DND-41 (cell line): ENCODE measurements around the gene KCNC4.

Experiments used
- ATAC-seq: fragments of 200-7000 bp; cut with Tn5 transposase; 3 replicates; pipeline ENCODE4 v1.9.1; 2021; ENCODE audit warnings: low read depth; ENCODE audit not compliant: insufficient read depth
- DNase-seq: peaks from one replicate; pipeline ENCODE4 v3.0.0-alpha.2; 2020
- H2AFZ ChIP-seq: 2 replicates; pipeline ENCODE4 v1.6.0; 2012; ENCODE audit warnings: low read depth, low read length
- H3K27ac ChIP-seq: 2 replicates; pipeline ENCODE4 v1.5.1; 2012; ENCODE audit warnings: low read length, inconsistent platforms
- H3K27me3 ChIP-seq: fragments of 200-600 bp; sonication (generic); 2 replicates; pipeline ENCODE4 v1.6.0; 2012; ENCODE audit warnings: low read length, mild to moderate bottlenecking, inconsistent platforms; ENCODE audit not compliant: insufficient read depth, poor library complexity
- H3K36me3 ChIP-seq: 2 replicates; pipeline ENCODE4 v1.5.1; 2012; ENCODE audit warnings: low read length, inconsistent platforms; ENCODE audit not compliant: insufficient read depth
- H3K4me1 ChIP-seq: 2 replicates; pipeline ENCODE4 v1.5.1; 2012; ENCODE audit warnings: mild to moderate bottlenecking, low read length; ENCODE audit not compliant: insufficient read depth
- H3K4me2 ChIP-seq: 2 replicates; pipeline ENCODE4 v1.6.0; 2012; ENCODE audit warnings: mild to moderate bottlenecking, moderate library complexity, low read length, inconsistent platforms; ENCODE audit not compliant: insufficient read depth
- H3K4me3 ChIP-seq, 2 experiments: fragments of 200-600 bp in 1 of 2; shearing (Covaris generic) in 1 of 2; 2 replicates each; pipeline ENCODE4 v1.5.1; 2012 to 2016; ENCODE audit warnings: inconsistent platforms in 2 of 2, low read length in 2 of 2, mild to moderate bottlenecking in 2 of 2, low read depth in 1 of 2, moderate library complexity in 1 of 2
- H3K79me2 ChIP-seq: 2 replicates; pipeline ENCODE4 v1.6.0; 2012; ENCODE audit warnings: low read length, inconsistent platforms; ENCODE audit not compliant: insufficient read depth
- H3K9ac ChIP-seq: 2 replicates; pipeline ENCODE4 v1.6.0; 2012; ENCODE audit warnings: low read depth, mild to moderate bottlenecking, inconsistent platforms, low read length, moderate library complexity
- H3K9me3 ChIP-seq: 2 replicates; pipeline ENCODE4 v1.5.1; 2012; ENCODE audit warnings: low read length, moderate library complexity, mild to moderate bottlenecking, inconsistent platforms; ENCODE audit not compliant: insufficient read depth, severe bottlenecking
- H4K20me1 ChIP-seq: 2 replicates; pipeline ENCODE4 v1.6.0; 2012; ENCODE audit warnings: low read length; ENCODE audit not compliant: insufficient read depth
- EZH2 ChIP-seq: IDR thresholded peaks from 3 replicates; pipeline ENCODE4 v1.6.1; 2012; ENCODE audit warnings: borderline replicate concordance, low read depth, mild to moderate bottlenecking, moderate library complexity, low read length, inconsistent platforms; ENCODE audit not compliant: severe bottlenecking
- TF ChIP-seq, protein P1 (sequence below): IDR thresholded peaks from 2 replicates; pipeline ENCODE4 v1.5.1; 2012; ENCODE audit warnings: borderline replicate concordance, low read length, moderate library complexity, mild to moderate bottlenecking; ENCODE audit not compliant: poor library complexity, severe bottlenecking; ENCODE audit errors: extremely low read depth

The KCNC4 gene

DNA sequence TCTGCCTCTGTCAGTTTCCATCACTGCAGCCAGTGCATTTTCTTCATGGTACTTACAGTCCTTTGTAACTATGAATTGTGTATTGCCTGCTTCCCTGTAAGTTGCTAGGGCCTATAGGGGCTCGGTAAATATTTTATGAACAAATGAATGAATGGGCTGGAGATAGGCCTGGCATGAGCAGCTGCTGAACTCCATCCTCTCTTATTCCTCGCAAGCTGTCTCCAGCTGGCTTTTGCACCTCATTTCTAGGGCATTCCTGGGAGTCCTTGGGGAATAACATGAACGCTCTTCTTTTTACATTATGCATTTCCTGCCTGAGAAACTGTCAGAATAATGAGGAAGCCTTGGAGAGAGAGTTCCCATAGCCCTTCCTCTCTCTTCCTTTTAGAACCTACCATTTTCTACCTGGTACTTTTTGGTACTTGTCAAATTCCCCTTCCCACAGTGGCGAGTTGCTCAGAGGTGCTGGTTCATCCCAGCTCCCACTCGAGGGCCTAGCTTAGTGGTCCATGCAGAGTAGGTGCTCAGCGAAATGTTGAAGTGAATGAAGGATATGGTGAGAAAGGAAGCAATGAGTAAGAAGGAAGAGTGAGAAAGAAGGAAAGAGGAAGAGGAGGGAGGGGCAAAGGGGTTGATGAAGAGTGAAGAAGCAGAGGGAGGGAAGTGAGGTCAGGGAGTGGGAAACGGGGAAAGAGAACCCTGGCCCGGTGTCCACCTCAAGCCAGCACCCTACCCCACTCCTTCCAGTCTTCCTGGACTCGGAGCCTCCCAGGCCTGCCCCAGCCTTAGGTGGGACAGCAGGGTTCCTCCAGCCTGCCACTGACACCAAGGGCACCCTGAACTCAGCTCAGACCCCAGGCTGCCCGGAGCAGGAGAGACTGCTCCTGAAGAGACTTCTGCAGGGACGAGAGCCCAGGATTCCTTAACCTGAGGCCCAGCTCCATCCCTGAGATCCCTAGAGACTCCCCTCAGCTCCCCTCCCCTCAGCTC lies 29.6 kb downstream of the KCNC4 start:
- DNase-seq = no peak

GRCh38 chr1:110240476-110241210 lies 30.5 kb downstream of the KCNC4 start:
- ATAC-seq = peak; percentile 51
- TF ChIP-seq EZH2 = no peak
- TF ChIP-seq, protein P1, sequence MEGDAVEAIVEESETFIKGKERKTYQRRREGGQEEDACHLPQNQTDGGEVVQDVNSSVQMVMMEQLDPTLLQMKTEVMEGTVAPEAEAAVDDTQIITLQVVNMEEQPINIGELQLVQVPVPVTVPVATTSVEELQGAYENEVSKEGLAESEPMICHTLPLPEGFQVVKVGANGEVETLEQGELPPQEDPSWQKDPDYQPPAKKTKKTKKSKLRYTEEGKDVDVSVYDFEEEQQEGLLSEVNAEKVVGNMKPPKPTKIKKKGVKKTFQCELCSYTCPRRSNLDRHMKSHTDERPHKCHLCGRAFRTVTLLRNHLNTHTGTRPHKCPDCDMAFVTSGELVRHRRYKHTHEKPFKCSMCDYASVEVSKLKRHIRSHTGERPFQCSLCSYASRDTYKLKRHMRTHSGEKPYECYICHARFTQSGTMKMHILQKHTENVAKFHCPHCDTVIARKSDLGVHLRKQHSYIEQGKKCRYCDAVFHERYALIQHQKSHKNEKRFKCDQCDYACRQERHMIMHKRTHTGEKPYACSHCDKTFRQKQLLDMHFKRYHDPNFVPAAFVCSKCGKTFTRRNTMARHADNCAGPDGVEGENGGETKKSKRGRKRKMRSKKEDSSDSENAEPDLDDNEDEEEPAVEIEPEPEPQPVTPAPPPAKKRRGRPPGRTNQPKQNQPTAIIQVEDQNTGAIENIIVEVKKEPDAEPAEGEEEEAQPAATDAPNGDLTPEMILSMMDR = no peak

More for the DNA sequence above, 29.6 kb downstream of the KCNC4 start:
- Histone ChIP-seq H3K9me3 (no peaks in the 10 kb centered on the region), H3K27ac (no peak overlapping the region; the same call in 1 of the 2 replicates), H3K79me2 (no peaks in the 10 kb centered on the region), H3K9ac (no peak overlapping the region), H3K4me1 (no peaks in the 10 kb centered on the region), H2AFZ (no peak overlapping the region), H3K27me3 (no peaks in the 10 kb centered on the region), H4K20me1 (peaks cover 3% of the 10 kb centered on the region), H3K36me3 (peaks cover 17% of the 10 kb centered on the region), H3K4me2 (no peak overlapping the region), H3K4me3 (no peak overlapping the region)
- 0 out of 3 replicates have a peak, but pooled peaks have one; percentile 27 for ATAC-seq
- TF ChIP-seq, protein P1 = no peak
- no peak for TF ChIP-seq EZH2

GRCh38 chr1:110241516-110241915 lies 31.4 kb downstream of the KCNC4 start:
- H3K9me3 ChIP-seq = no peaks in the 10 kb centered on the region
- no peak overlapping the region for H3K4me3 ChIP-seq
- H3K4me2 ChIP-seq = no peak overlapping the region
- no peaks in the 10 kb centered on the region for H3K27me3 ChIP-seq
- no peak for TF ChIP-seq EZH2
- TF ChIP-seq, protein P1 = no peak
- no peaks in the 10 kb centered on the region for H3K4me1 ChIP-seq
- H4K20me1 ChIP-seq = peaks cover 3% of the 10 kb centered on the region
- H3K79me2 ChIP-seq = no peaks in the 10 kb centered on the region
- DNase-seq (no peak), ATAC-seq (no peak)
- H3K36me3 ChIP-seq = peaks cover 2% of the 10 kb centered on the region; the same call in 1 of the 2 replicates
- H3K27ac ChIP-seq = no peak overlapping the region
- no peak overlapping the region for H3K9ac ChIP-seq
- H2AFZ ChIP-seq = no peak overlapping the region

More at GRCh38 chr1:110240476-110241210, 30.5 kb downstream of the KCNC4 start:
- Histone ChIP-seq H3K79me2 (no peaks in the 10 kb centered on the region), H2AFZ (no peak overlapping the region), H3K4me3 (no peak overlapping the region), H4K20me1 (peaks cover 3% of the 10 kb centered on the region), H3K9ac (no peak overlapping the region), H3K4me1 (no peaks in the 10 kb centered on the region), H3K27me3 (no peaks in the 10 kb centered on the region), H3K36me3 (peaks cover 9% of the 10 kb centered on the region; the same call in 1 of the 2 replicates), H3K9me3 (no peaks in the 10 kb centered on the region), H3K27ac (no peak overlapping the region), H3K4me2 (no peak overlapping the region)
- no peak for DNase-seq
